ENCODE results near the gene TP53I3.

Gene TP53I3

GRCh38 chr2:24038786-24039499 lies 45.7 kb downstream of the TP53I3 start:
- TF ChIP-seq MAX (IDR thresholded peaks at IDR 0.05) (no peak), CREB1 (IDR thresholded peaks at IDR 0.05; ENCODE audit: low read depth) (no peak), EP300 (IDR thresholded peaks at IDR 0.05; ENCODE audit: borderline replicate concordance) (no peak), TEAD4 (IDR thresholded peaks at IDR 0.05) (no peak), TAF1 (IDR thresholded peaks at IDR 0.05; ENCODE audit: low read depth) (no peak), YY1 (IDR thresholded peaks at IDR 0.05; ENCODE audit: low read depth) (no peak), NFIC (IDR thresholded peaks at IDR 0.05) (no peak), TCF12 (IDR thresholded peaks at IDR 0.05; ENCODE audit: low read depth) (no peak), USF1 (IDR thresholded peaks at IDR 0.05) (no peak), REST (IDR thresholded peaks at IDR 0.05; ENCODE audit: low read depth) (no peak), EGR1 (IDR thresholded peaks at IDR 0.05) (no peak), CEBPB (IDR thresholded peaks at IDR 0.05) (no peak), FOXM1 (IDR thresholded peaks at IDR 0.05; ENCODE audit: borderline replicate concordance, low read depth) (no peak)

All from Ishikawa (cell line).